ENCODE measurements around the gene IL23R. TPM values are rescaled to one million over a fixed set of nuclear protein-coding genes. Genes with fewer than 3 reads are reported as not detected.

Gene IL23R
- total RNA-seq, 1 donor from 2014 or later: not detected

DNA sequence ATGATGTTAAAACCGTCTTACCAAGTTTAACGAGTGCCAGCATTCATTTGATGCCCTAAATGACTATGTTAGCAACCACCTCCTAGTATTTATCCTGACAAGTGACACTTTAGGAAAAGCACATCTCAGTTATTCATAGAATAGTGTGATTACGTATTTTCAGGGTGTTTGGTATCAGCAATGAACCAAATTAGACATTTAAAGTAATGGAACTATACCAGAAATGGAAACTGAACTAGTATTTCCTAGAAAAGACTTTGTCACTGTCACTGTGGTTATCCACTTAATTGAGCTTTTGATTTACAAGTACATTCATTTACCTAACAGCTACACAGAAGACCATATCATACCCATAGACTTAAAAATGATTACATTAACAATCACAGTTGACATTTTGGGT is 137.8 kb downstream of the IL23R start:
- DNase-seq (ENCODE audit: low read depth): no peak
- H3K4me3 ChIP-seq (ENCODE audit: low read depth, low read length): no peak overlapping the region
- TF ChIP-seq, protein P1, sequence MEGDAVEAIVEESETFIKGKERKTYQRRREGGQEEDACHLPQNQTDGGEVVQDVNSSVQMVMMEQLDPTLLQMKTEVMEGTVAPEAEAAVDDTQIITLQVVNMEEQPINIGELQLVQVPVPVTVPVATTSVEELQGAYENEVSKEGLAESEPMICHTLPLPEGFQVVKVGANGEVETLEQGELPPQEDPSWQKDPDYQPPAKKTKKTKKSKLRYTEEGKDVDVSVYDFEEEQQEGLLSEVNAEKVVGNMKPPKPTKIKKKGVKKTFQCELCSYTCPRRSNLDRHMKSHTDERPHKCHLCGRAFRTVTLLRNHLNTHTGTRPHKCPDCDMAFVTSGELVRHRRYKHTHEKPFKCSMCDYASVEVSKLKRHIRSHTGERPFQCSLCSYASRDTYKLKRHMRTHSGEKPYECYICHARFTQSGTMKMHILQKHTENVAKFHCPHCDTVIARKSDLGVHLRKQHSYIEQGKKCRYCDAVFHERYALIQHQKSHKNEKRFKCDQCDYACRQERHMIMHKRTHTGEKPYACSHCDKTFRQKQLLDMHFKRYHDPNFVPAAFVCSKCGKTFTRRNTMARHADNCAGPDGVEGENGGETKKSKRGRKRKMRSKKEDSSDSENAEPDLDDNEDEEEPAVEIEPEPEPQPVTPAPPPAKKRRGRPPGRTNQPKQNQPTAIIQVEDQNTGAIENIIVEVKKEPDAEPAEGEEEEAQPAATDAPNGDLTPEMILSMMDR (conservative IDR thresholded peaks at IDR 0.05; ENCODE audit: low read depth, low read length): no peak

DNA sequence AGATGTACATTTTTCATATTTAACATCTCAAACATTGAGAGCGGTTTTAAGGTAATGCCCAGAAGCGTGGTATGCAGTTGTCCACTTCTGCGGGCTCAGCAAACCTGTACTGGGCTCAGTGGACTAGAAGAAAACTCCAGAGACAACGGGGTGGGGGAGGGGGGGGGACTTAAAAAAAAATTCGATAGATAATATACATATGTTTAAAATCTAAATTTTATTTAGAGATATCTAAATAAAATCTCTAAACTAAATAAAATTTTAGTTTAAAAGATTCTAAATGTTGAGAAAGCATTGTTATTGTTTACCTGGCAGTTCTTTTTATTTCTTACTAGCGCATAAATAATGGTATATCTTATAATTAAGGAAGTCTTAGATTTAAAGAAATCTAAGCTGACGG is 140.3 kb downstream of the IL23R start:
- TF ChIP-seq, protein P1 (conservative IDR thresholded peaks at IDR 0.05; ENCODE audit: low read depth, low read length): no peak
- H3K4me3 ChIP-seq (ENCODE audit: low read depth, low read length): no peak overlapping the region
- no peak for DNase-seq (ENCODE audit: low read depth)

DNA sequence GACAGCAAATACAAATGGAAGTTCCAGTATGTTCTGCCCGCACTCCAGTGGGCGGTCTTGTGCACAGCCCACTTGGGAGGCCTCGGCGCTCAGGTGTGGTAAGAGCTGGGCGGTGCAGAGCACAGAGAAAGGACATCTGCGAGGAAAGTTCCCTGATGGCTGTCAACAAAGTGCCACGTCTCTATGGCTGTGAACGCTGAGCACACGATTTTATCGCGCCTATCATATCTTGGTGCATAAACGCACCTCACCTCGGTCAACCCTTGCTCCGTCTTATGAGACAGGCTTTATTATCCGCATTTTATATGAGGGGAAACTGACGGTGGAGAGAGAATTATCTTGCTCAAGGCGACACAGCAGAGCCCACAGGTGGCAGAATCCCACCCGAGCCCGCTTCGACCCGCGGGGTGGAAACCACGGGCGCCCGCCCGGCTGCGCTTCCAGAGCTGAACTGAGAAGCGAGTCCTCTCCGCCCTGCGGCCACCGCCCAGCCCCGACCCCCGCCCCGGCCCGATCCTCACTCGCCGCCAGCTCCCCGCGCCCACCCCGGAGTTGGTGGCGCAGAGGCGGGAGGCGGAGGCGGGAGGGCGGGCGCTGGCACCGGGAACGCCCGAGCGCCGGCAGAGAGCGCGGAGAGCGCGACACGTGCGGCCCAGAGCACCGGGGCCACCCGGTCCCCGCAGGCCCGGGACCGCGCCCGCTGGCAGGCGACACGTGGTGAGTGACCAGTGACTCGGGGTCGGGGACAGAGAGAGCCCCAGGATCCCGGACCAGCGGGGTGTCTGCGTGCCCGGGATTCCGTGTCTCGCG is 141.2 kb downstream of the IL23R start, which contains the start of gene IL12RB2:
Gene IL12RB2 (plus strand): TSS at position 623 of the 810 bp plus-strand sequence. CDS start 12,496 bp downstream, outside the sequence.
- TF ChIP-seq, protein P1 (conservative IDR thresholded peaks at IDR 0.05; ENCODE audit: low read depth, low read length): no peak
- no peak for DNase-seq (ENCODE audit: low read depth)
- peak within 1 kb of the TSS; percentile 51 for H3K4me3 ChIP-seq (ENCODE audit: low read depth, low read length)

DNA sequence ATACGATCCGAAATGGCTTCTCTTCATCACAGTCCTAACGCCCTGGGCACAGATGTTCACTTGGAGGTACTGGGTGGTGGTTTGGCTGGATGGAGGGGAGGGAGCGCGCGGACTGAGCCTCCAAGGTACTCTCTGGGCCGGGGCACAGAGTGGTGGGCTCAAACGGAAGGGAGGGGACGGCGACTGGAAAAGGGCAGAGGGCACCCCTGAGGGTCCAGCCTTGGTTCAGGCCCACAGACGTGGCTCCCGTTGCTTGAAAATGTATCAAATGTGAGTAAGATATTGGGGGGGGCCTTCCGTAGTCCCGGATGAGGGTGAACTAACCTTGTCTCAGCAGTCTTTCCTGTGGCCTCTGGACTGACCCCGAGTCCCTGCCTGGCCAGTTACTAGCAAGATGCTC is 141.9 kb downstream of the IL23R start:
- no peak for DNase-seq (ENCODE audit: low read depth)
- TF ChIP-seq, protein P1 (conservative IDR thresholded peaks at IDR 0.05; ENCODE audit: low read depth, low read length): no peak
- H3K4me3 ChIP-seq (ENCODE audit: low read depth, low read length): peak overlapping the region; percentile 51

Other genes starting within 250 kb of the IL23R start
- 0.94 and 7.1 TPM in 2 replicates for gene DNAI4, start 241.6 kb upstream of the IL23R start, total RNA-seq
- 19.1 and 20.4 TPM in 2 replicates for gene MIER1, start 241.5 kb upstream of the IL23R start, total RNA-seq
- gene SLC35D1, start 112.3 kb upstream of the IL23R start, total RNA-seq: 3.6 and 5.4 TPM in 2 replicates
- gene C1orf141, start 31.5 kb upstream of the IL23R start, total RNA-seq: not detected in 2 replicates
- gene IL12RB2, start 141.4 kb downstream of the IL23R start, total RNA-seq: 0.72 and 1.3 TPM in 2 replicates